ENCODE measurements around the gene COL4A2. TPM values are rescaled to one million over a fixed set of nuclear protein-coding genes. Genes with fewer than 3 reads are reported as not detected.

Gene COL4A2
- total RNA-seq, 1 experiment from 2014 or later: 66.0 TPM

DNA sequence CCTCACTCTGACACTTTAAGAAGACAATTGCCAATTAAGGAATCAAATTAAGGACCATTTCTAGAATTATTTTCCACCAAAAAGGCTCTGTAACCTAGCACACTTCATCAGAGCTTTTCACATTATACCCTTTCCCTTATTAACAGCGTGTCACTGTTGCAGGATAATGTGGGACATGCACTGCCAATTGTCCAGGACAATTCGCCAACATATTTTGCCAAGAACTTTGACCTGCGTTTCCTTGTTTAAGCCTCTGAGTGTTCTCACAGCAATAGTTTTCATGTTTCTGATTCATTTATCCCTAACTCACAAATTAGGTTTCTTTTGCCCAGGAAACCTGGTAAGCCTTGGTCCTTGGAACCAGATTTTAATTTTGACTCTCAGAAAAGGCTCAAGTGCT is 13.4 kb upstream of the COL4A2 start:
- Mint-ChIP-seq H3K27me3 (ENCODE audit: insufficient read depth, unreplicated experiment) (no peaks in the 10 kb centered on the region), H3K4me3 (ENCODE audit: unreplicated experiment) (no peak overlapping the region), H3K36me3 (ENCODE audit: insufficient read depth, unreplicated experiment) (peaks cover 11% of the 10 kb centered on the region), H3K27ac (ENCODE audit: low read depth, unreplicated experiment) (no peak overlapping the region), H3K4me1 (ENCODE audit: insufficient read depth, unreplicated experiment) (no peaks in the 10 kb centered on the region), H3K9me3 (ENCODE audit: unreplicated experiment) (no peaks in the 10 kb centered on the region)
- ChIA-PET CTCF (interaction anchor here (0.5 kb wide), 1 partner anchor 44 kb away, joined by 3 read pairs; no protein-coding TSS in a partner anchor), POLR2A (interaction anchor here (1.2 kb wide), 1 partner anchor 13 kb away, joined by 3 read pairs; the partner anchor contains the start of genes COL4A1 and COL4A2)
- TF ChIP-seq CTCF (IDR thresholded peaks at IDR 0.05; ENCODE audit: unreplicated experiment): no peak
- no peak for DNase-seq (ENCODE audit: unreplicated experiment)
- BruUV-seq (replicated peaks): no TSS peak
- intact Hi-C loops (cut with micrococcal nuclease): no loop called here

GRCh38 chr13:110294146-110294545 is 12.9 kb upstream of the COL4A2 start:
- H3K27ac Mint-ChIP-seq (ENCODE audit: low read depth, unreplicated experiment): no peak overlapping the region
- TF ChIP-seq CTCF (IDR thresholded peaks at IDR 0.05; ENCODE audit: unreplicated experiment): no peak
- no peaks in the 10 kb centered on the region for H3K27me3 Mint-ChIP-seq (ENCODE audit: insufficient read depth, unreplicated experiment)
- no peaks in the 10 kb centered on the region for H3K9me3 Mint-ChIP-seq (ENCODE audit: unreplicated experiment)
- intact Hi-C loops (cut with micrococcal nuclease): no loop called here
- ChIA-PET CTCF (no interaction called here), POLR2A (interaction anchor here (1.2 kb wide), 1 partner anchor 13 kb away, joined by 3 read pairs; the partner anchor contains the start of genes COL4A1 and COL4A2)
- H3K4me1 Mint-ChIP-seq (ENCODE audit: insufficient read depth, unreplicated experiment): no peaks in the 10 kb centered on the region
- no peak overlapping the region for H3K4me3 Mint-ChIP-seq (ENCODE audit: unreplicated experiment)
- peaks cover 11% of the 10 kb centered on the region for H3K36me3 Mint-ChIP-seq (ENCODE audit: insufficient read depth, unreplicated experiment)
- DNase-seq (ENCODE audit: unreplicated experiment): peak; percentile 62
- BruUV-seq (replicated peaks): no TSS peak

GRCh38 chr13:110294622-110295021 is 12.5 kb upstream of the COL4A2 start:
- no peak for TF ChIP-seq CTCF (IDR thresholded peaks at IDR 0.05; ENCODE audit: unreplicated experiment)
- no peak overlapping the region for H3K4me3 Mint-ChIP-seq (ENCODE audit: unreplicated experiment)
- intact Hi-C loops (cut with micrococcal nuclease): no loop called here
- DNase-seq (ENCODE audit: unreplicated experiment): no peak
- no peaks in the 10 kb centered on the region for H3K4me1 Mint-ChIP-seq (ENCODE audit: insufficient read depth, unreplicated experiment)
- H3K9me3 Mint-ChIP-seq (ENCODE audit: unreplicated experiment): no peaks in the 10 kb centered on the region
- no peaks in the 10 kb centered on the region for H3K27me3 Mint-ChIP-seq (ENCODE audit: insufficient read depth, unreplicated experiment)
- ChIA-PET POLR2A (interaction anchor here (1.2 kb wide), 1 partner anchor 12 kb away, joined by 3 read pairs; the partner anchor contains the start of genes COL4A1 and COL4A2), CTCF (interaction anchor here (0.6 kb wide), 1 partner anchor 299 kb away, joined by 3 read pairs; no protein-coding TSS in a partner anchor)
- H3K36me3 Mint-ChIP-seq (ENCODE audit: insufficient read depth, unreplicated experiment): peaks cover 11% of the 10 kb centered on the region
- BruUV-seq (replicated peaks): no TSS peak
- no peak overlapping the region for H3K27ac Mint-ChIP-seq (ENCODE audit: low read depth, unreplicated experiment)

DNA sequence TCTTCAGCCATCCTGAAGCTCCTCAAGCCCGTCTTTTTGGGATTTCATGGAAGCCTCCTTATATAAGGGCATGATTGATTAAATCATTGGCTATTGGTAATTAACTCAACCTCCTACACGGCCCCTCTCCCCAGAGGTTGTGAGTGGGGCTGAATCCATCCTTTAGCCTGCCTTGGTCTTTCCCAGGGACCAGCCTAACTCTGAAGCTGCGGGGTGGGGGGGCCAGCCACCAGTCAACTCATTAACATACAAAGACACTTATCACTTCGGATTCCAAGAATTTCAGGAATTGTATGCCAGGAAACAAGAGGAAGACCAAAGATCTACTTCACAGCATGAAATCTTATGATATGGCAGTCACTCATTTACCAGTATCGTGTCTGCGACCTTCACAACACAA is 10.1 kb upstream of the COL4A2 start:
- Mint-ChIP-seq H3K9me3 (ENCODE audit: unreplicated experiment) (no peaks in the 10 kb centered on the region), H3K4me3 (ENCODE audit: unreplicated experiment) (no peak overlapping the region), H3K27ac (ENCODE audit: low read depth, unreplicated experiment) (no peak overlapping the region), H3K27me3 (ENCODE audit: insufficient read depth, unreplicated experiment) (no peaks in the 10 kb centered on the region), H3K4me1 (ENCODE audit: insufficient read depth, unreplicated experiment) (no peaks in the 10 kb centered on the region), H3K36me3 (ENCODE audit: insufficient read depth, unreplicated experiment) (peaks cover 5% of the 10 kb centered on the region)
- no peak for TF ChIP-seq CTCF (IDR thresholded peaks at IDR 0.05; ENCODE audit: unreplicated experiment)
- ChIA-PET CTCF (interaction anchor here (0.7 kb wide), 1 partner anchor 829 kb away, joined by 3 read pairs; no protein-coding TSS in a partner anchor), POLR2A (no interaction called here)
- BruUV-seq (replicated peaks): no TSS peak
- no peak for DNase-seq (ENCODE audit: unreplicated experiment)
- intact Hi-C loops (cut with micrococcal nuclease): no loop called here
